ENCODE measurements around the gene PPTC7. TPM values are rescaled to one million over a fixed set of nuclear protein-coding genes. Genes with fewer than 3 reads are reported as not detected.

The PPTC7 gene
- total and polyA plus RNA-seq, 2 of the 13 experiments (the other 11 are each of a cell fraction or from before 2014, with no cell fraction given), result 4.8 to 12.3 TPM

DNA sequence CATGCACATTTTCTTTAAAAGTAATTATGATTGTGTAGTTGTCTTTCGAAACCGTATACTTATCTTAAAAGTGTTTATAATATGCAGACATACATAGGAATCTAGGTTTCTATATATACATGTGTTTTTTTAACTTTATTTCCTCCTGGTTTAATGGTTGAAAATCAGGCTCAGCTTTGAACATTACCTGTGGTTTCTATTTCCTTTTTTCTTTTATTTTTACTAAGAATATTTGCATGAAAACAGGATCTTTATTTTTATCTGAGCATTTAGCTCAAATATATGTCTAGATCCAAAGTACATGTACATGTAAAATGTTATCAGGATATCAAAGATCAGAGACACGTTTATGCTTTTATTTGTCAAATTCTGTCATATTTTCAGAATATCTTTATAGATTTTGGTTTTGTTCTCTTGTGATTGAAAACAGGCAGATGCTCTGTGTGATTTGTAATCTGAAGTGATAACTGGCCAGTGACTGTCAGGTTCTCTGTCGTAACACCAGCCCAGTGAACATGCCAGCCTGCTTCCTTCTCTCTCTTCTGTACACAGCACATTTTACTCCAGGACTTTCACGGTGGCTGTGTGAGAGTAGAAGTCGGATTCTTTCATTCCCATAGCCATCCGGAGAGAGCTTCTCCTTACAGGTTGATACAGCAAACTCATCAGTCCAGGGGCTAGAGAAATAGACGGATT, 44.5 kb upstream of the PPTC7 start:
- no peaks in the 10 kb centered on the region for H3K79me2 ChIP-seq (ENCODE audit: insufficient read depth, low read length)
- DNase-seq (ENCODE audit: low spot score) (no peak), ATAC-seq (no peak), FAIRE-seq (no peak)
- H3K9ac ChIP-seq (ENCODE audit: insufficient read depth, low read depth, low read length), result no peak overlapping the region
- peaks cover 4% of the 10 kb centered on the region for H3K4me1 ChIP-seq (ENCODE audit: insufficient read depth, low read length)
- no peak overlapping the region for H3K4me2 ChIP-seq (ENCODE audit: low read depth, low read length)
- ChIA-PET CTCF (ENCODE audit: low intra/inter-chr PET ratio, low total read pairs) (no interaction called here), POLR2A (no interaction called here)
- H3K36me3 ChIP-seq (replicated peaks in 1 of 2; ENCODE audit: control insufficient read depth in 1 of 2, insufficient read depth in 2 of 2, low read length in 2 of 2), result no peaks in the 10 kb centered on the region; a peak in 1 of 5 replicates
- in situ Hi-C loops (cut with HindIII; ENCODE audit: extremely low pct_ligation_motif_present, low pct_unique_long_range_greater_than_20kb) (no loop called here), intact Hi-C loops (cut with micrococcal nuclease; ENCODE audit: unreplicated experiment) (no loop called here)
- H4K20me1 ChIP-seq (ENCODE audit: insufficient read depth, low read length), result no peaks in the 10 kb centered on the region
- no TSS peak for BruUV-seq (replicated peaks)
- H3K27ac ChIP-seq (ENCODE audit: extremely low read length, insufficient read depth, low read length), result no peak overlapping the region
- no peak overlapping the region for H3K4me3 ChIP-seq (replicated peaks in 1 of 3; ENCODE audit: insufficient read depth in 1 of 3, low read depth in 2 of 3, low read length in 3 of 3)
- WGBS (ENCODE audit: low lambda C conversion rate), result 93% methylated on average over 8 of the region's 8 CpGs
- no peak overlapping the region for H2AFZ ChIP-seq (ENCODE audit: low read length)
- TF ChIP-seq ZNF33A (CRISPR knock-in tag; IDR thresholded peaks at IDR 0.05; ENCODE audit: borderline replicate concordance), result no peak
- TF ChIP-seq DMTF1 (CRISPR knock-in tag; IDR thresholded peaks at IDR 0.05), result no peak
- TF ChIP-seq, protein P1, sequence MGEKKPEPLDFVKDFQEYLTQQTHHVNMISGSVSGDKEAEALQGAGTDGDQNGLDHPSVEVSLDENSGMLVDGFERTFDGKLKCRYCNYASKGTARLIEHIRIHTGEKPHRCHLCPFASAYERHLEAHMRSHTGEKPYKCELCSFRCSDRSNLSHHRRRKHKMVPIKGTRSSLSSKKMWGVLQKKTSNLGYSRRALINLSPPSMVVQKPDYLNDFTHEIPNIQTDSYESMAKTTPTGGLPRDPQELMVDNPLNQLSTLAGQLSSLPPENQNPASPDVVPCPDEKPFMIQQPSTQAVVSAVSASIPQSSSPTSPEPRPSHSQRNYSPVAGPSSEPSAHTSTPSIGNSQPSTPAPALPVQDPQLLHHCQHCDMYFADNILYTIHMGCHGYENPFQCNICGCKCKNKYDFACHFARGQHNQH (CRISPR knock-in tag; IDR thresholded peaks at IDR 0.05), result no peak
- no peak for TF ChIP-seq HNRNPUL1 (IDR thresholded peaks at IDR 0.05; ENCODE audit: low read depth, low read length)
- TF ChIP-seq SOX13 (IDR thresholded peaks at IDR 0.05), result no peak
- TF ChIP-seq SOX13 (CRISPR knock-in tag; conservative IDR thresholded peaks at IDR 0.05 in 1 of 2, IDR thresholded peaks at IDR 0.05 in 1 of 2), result no peak
- no peak for TF ChIP-seq ZNF691 (CRISPR knock-in tag; IDR thresholded peaks at IDR 0.05; ENCODE audit: borderline replicate concordance, low read depth)
- TF ChIP-seq, protein P2, sequence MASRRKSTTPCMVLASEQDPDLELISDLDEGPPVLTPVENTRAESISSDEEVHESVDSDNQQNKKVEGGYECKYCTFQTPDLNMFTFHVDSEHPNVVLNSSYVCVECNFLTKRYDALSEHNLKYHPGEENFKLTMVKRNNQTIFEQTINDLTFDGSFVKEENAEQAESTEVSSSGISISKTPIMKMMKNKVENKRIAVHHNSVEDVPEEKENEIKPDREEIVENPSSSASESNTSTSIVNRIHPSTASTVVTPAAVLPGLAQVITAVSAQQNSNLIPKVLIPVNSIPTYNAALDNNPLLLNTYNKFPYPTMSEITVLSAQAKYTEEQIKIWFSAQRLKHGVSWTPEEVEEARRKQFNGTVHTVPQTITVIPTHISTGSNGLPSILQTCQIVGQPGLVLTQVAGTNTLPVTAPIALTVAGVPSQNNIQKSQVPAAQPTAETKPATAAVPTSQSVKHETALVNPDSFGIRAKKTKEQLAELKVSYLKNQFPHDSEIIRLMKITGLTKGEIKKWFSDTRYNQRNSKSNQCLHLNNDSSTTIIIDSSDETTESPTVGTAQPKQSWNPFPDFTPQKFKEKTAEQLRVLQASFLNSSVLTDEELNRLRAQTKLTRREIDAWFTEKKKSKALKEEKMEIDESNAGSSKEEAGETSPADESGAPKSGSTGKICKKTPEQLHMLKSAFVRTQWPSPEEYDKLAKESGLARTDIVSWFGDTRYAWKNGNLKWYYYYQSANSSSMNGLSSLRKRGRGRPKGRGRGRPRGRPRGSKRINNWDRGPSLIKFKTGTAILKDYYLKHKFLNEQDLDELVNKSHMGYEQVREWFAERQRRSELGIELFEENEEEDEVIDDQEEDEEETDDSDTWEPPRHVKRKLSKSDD (CRISPR knock-in tag; IDR thresholded peaks at IDR 0.05; ENCODE audit: low read depth), result no peak
- TF ChIP-seq ZNF589 (CRISPR knock-in tag; conservative IDR thresholded peaks at IDR 0.05), result no peak
- TF ChIP-seq AKAP8 (CRISPR knock-in tag; IDR thresholded peaks at IDR 0.05), result no peak
- no peak for TF ChIP-seq GTF2F1 (IDR thresholded peaks at IDR 0.05; ENCODE audit: low read length)
- no peak for TF ChIP-seq HOXD1 (CRISPR knock-in tag; IDR thresholded peaks at IDR 0.05)
- TF ChIP-seq, protein P3, sequence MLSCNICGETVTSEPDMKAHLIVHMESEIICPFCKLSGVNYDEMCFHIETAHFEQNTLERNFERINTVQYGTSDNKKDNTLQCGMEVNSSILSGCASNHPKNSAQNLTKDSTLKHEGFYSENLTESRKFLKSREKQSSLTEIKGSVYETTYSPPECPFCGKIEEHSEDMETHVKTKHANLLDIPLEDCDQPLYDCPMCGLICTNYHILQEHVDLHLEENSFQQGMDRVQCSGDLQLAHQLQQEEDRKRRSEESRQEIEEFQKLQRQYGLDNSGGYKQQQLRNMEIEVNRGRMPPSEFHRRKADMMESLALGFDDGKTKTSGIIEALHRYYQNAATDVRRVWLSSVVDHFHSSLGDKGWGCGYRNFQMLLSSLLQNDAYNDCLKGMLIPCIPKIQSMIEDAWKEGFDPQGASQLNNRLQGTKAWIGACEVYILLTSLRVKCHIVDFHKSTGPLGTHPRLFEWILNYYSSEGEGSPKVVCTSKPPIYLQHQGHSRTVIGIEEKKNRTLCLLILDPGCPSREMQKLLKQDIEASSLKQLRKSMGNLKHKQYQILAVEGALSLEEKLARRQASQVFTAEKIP (CRISPR knock-in tag; IDR thresholded peaks at IDR 0.05; ENCODE audit: borderline replicate concordance), result no peak
- no peak for TF ChIP-seq NFE2L2 (IDR thresholded peaks at IDR 0.05; ENCODE audit: low read length)
- H3K27me3 ChIP-seq (ENCODE audit: control insufficient read depth in 1 of 2, insufficient read depth in 2 of 2, low read length in 2 of 2), result no peaks in the 10 kb centered on the region
- H3K9me3 ChIP-seq (ENCODE audit: low read length), result no peaks in the 10 kb centered on the region
